T-helper 17 cell (primary cell): ENCODE results near the gene HELQ. TPM values are rescaled to one million over a fixed set of nuclear protein-coding genes. Genes with fewer than 3 reads are reported as not detected.

Experiments
- ATAC-seq: fragments of 150-1000 bp; cut with Tn5 transposase; 2 replicates; pipeline ENCODE4 v1.10.0; 2021; ENCODE audit warnings: mild to moderate bottlenecking, moderate library complexity
- DNase-seq, 3 donors: peaks; one replicate each; pipeline versions ENCODE4 v3.0.0 to v3.0.0-alpha.2; 2020 to 2021
- H3K9me3 ChIP-seq: one replicate; pipeline ENCODE4 v1.7.0; 2013; ENCODE audit warnings: low read length, mild to moderate bottlenecking; ENCODE audit not compliant: control insufficient read depth, poor library complexity, severe bottlenecking
- H3K27ac Mint-ChIP-seq: one replicate; pipeline ENCODE4 v1.8.0; 2022; ENCODE audit warnings: mild to moderate bottlenecking, moderate library complexity, mixed read lengths
- H3K27me3 Mint-ChIP-seq: one replicate; pipeline ENCODE4 v1.8.0; 2022; ENCODE audit warnings: mixed read lengths
- H3K36me3 Mint-ChIP-seq: one replicate; pipeline ENCODE4 v1.8.0; 2022; ENCODE audit warnings: low read depth, mixed read lengths
- H3K4me1 Mint-ChIP-seq: one replicate; pipeline ENCODE4 v1.8.0; 2022; ENCODE audit warnings: mild to moderate bottlenecking, mixed read lengths
- H3K4me3 Mint-ChIP-seq: one replicate; pipeline ENCODE4 v1.8.0; 2022; ENCODE audit warnings: mild to moderate bottlenecking, moderate library complexity, mixed read lengths
- total RNA-seq, 4 donors: library from RNA in 2 of 4; stranded (reverse) in 2 of 4; gene quantifications; one replicate each; pipeline ENCODE4 v1.2.3 and lab custom pipeline; 2022 to 2026

The HELQ gene
- total RNA-seq, 2 donors from 2014 or later, result 28.9 to 38.4 TPM

DNA sequence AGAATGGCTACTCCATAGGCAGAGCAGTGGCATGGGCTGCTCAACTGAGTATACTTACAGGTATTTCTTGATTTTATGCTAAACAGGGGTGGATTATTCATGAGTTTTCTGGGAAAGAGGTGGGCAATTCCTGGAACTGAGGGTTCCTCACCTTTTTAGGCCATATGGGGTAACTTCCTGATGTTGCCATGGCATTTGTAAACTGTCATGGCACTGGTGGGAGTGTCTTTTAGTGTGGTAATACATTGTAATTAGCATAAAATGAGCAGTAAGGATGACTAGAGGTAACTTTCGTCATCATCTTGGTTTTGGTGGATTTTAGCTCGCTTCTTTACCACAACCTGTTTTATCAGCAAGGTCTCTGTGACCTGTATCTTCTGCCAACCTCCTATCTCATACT lies 72.8 kb downstream of the HELQ start:
- H3K4me3 Mint-ChIP-seq, result no peak overlapping the region
- no peak overlapping the region for H3K27ac Mint-ChIP-seq
- H3K4me1 Mint-ChIP-seq, result peaks cover 3% of the 10 kb centered on the region
- H3K9me3 ChIP-seq, result peaks cover 7% of the 10 kb centered on the region
- H3K27me3 Mint-ChIP-seq, result no peaks in the 10 kb centered on the region
- no peaks in the 10 kb centered on the region for H3K36me3 Mint-ChIP-seq
- no peak for ATAC-seq
- no peak for DNase-seq

DNA sequence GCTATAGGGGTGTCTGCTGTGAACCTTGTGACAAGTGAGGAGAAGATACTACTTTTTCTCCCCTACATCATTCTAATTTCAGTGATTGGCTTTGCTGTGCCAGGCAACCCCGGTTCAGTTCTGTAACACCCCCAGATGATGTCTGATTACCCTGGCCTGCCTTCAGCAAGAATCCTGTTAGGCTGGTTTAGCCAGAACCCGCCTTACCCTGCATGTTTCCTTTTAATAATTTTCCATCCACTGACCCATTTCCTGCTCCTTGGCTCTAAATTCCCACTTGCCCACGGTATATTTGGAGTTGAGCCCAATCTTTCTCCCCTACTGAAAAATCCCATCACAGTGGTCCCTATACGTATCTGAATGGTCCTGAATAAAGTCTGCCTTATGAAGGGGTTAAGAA lies 74.5 kb downstream of the HELQ start:
- Mint-ChIP-seq H3K36me3 (peaks cover 2% of the 10 kb centered on the region), H3K27me3 (peaks cover 1% of the 10 kb centered on the region), H3K4me1 (no peaks in the 10 kb centered on the region), H3K27ac (no peak overlapping the region), H3K4me3 (no peak overlapping the region)
- H3K9me3 ChIP-seq, result peaks cover 7% of the 10 kb centered on the region
- ATAC-seq (no peak), DNase-seq (no peak)

DNA sequence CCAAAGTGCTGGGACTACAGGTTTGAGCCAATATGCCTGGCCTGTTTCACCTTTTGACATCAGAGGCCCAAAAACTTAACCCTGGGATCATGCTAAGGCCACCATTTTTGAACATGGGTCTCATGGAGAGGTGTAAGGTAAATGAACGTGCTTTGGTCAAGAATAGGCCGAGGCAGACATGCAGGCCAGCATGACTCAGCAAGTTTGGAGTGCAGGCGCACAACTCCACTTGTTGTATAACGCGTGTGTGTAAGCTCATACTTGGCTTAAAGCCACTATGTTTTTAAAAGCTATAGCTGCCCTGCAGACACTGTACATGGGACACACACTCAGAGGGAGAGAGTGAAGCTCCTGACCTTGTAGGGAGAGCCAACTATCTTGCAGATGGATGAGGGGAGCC lies 77.2 kb downstream of the HELQ start:
- Mint-ChIP-seq H3K36me3 (peaks cover 3% of the 10 kb centered on the region), H3K4me3 (no peak overlapping the region), H3K27me3 (peaks cover 12% of the 10 kb centered on the region), H3K27ac (no peak overlapping the region), H3K4me1 (no peaks in the 10 kb centered on the region)
- H3K9me3 ChIP-seq, result peaks cover 7% of the 10 kb centered on the region
- DNase-seq, result no peak
- ATAC-seq, result no peak

DNA sequence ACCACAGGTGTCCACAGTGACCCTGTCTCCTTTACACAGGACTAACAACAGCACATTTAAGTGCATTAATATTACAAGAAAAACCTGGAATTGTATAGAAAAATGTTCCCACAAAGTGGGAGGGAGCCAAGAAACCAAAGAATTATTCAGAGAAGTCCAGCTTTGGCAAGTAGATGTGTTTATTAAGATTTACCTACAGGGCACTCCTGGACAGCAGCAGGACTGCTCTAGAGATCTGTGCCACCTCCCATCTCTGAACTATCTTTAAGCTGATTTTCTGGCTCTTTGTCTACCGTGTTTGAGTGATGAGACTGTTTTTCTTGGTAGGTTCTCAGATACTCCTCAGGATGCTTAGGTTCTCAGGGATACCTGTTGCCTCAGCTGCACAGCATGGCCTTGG lies 82.7 kb downstream of the HELQ start:
- no peak for DNase-seq
- H3K27ac Mint-ChIP-seq, result no peak overlapping the region
- H3K4me1 Mint-ChIP-seq, result no peaks in the 10 kb centered on the region
- H3K4me3 Mint-ChIP-seq, result no peak overlapping the region
- peaks cover 12% of the 10 kb centered on the region for H3K27me3 Mint-ChIP-seq
- no peaks in the 10 kb centered on the region for H3K9me3 ChIP-seq
- no peak for ATAC-seq
- peaks cover 3% of the 10 kb centered on the region for H3K36me3 Mint-ChIP-seq

DNA sequence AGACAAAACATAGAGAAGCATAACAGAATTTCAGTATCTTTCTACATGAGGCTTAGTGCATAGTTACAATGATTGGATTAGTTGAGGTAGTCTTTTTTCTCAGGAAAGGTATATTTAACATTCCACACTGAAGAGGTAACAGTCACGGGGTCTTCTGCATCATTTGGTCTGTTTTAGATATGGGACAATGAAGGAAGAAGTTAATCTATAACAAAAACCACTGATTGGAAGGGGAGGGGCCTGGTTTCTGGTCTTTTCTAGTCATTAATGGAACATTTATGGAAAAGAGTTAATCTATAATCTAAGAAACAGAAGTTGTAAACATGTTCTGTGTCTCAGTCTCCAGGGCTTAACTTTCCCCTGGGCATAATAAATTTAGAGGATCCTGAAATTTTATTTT lies 83.7 kb downstream of the HELQ start:
- no peak for ATAC-seq
- no peak overlapping the region for H3K4me3 Mint-ChIP-seq
- peaks cover 18% of the 10 kb centered on the region for H3K27me3 Mint-ChIP-seq

DNA sequence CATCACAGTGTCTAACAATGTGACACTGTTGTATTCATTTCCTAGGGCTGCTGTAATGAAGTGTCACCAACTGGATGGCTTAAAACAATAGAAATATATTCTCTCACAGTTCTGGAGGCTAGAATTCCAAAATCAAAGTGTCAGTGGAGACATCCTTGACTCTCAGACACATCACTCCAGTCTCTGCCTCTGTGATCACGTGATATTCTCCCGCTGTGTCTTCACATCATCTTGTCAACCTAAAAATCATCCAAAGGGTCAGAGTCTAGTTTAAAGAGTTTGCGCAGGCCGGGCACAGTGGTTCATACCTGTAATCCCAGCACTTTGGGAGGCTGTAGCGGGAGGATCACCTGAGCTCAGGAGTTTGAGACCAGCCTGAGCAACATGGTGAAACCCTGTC lies 84.4 kb downstream of the HELQ start:
- no peak overlapping the region for H3K4me3 Mint-ChIP-seq
- no peaks in the 10 kb centered on the region for H3K4me1 Mint-ChIP-seq
- DNase-seq, result no peak
- no peaks in the 10 kb centered on the region for H3K9me3 ChIP-seq
- no peak for ATAC-seq
- H3K36me3 Mint-ChIP-seq, result peaks cover 2% of the 10 kb centered on the region
- H3K27me3 Mint-ChIP-seq, result peaks cover 24% of the 10 kb centered on the region
- H3K27ac Mint-ChIP-seq, result no peak overlapping the region

More for the DNA sequence above, 83.7 kb downstream of the HELQ start:
- DNase-seq, result no peak
- H3K9me3 ChIP-seq, result no peaks in the 10 kb centered on the region
- H3K4me1 Mint-ChIP-seq, result no peaks in the 10 kb centered on the region
- peaks cover 3% of the 10 kb centered on the region for H3K36me3 Mint-ChIP-seq
- H3K27ac Mint-ChIP-seq, result no peak overlapping the region

DNA sequence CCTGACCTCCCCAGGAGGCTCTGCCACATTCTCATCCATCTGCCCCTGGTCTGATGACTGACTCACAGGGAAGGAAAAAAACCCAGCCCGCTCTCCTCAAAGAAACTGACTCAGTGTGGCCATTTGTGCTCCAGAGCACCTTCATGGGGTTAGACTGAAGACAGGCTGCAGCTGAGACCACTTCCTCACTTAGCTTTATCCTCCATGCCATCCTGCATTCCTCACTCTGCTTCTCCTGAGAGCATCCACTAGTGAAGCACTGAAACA lies 85.0 kb downstream of the HELQ start:
- H3K9me3 ChIP-seq, result no peaks in the 10 kb centered on the region
- H3K27me3 Mint-ChIP-seq, result peaks cover 19% of the 10 kb centered on the region
- DNase-seq (no peak), ATAC-seq (no peak)
- H3K27ac Mint-ChIP-seq, result no peak overlapping the region
- H3K4me1 Mint-ChIP-seq, result no peaks in the 10 kb centered on the region
- H3K36me3 Mint-ChIP-seq, result no peaks in the 10 kb centered on the region
- H3K4me3 Mint-ChIP-seq, result no peak overlapping the region

DNA sequence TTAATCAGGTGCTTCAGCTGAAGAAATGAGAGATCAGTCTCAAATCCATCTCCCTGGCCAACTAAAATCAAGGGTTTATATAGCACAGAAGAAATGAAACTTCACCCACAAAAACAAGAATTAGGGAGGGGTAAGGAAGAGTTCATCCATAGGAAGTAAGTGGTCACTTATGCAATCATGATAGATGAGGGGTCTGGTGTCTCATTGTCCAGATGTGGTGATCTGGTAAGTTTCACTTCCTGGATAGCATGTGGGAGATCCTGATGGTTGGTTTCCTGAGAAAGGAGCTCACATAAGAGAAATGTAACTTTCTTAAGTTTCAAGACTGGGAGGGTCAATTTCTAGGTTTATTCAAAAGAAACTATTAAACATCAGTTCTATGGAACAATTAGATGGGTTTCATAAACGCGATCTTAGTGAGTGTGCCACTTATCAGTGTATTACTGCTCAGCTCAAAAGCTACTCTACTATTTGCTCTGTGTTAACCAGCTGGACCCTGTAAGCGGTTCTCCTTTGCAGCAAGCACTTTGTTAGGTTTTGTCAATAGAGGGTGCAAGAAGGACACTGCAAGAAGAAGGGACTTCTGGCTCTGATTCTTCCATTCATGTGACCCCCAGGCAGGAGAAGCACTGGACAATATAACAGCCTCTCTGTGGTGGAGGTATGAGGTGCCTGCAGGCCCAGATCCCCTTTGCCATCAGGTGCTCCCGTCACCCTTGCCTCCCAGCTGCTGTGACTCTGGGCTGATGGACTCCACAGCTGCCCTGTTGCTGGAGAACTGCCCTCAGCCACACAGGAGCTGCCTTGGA lies 85.6 kb downstream of the HELQ start:
- no peak for DNase-seq
- Mint-ChIP-seq H3K27me3 (peaks cover 23% of the 10 kb centered on the region), H3K27ac (no peak overlapping the region), H3K4me1 (no peaks in the 10 kb centered on the region), H3K4me3 (no peak overlapping the region), H3K36me3 (no peaks in the 10 kb centered on the region)
- H3K9me3 ChIP-seq, result no peaks in the 10 kb centered on the region
- no peak for ATAC-seq

DNA sequence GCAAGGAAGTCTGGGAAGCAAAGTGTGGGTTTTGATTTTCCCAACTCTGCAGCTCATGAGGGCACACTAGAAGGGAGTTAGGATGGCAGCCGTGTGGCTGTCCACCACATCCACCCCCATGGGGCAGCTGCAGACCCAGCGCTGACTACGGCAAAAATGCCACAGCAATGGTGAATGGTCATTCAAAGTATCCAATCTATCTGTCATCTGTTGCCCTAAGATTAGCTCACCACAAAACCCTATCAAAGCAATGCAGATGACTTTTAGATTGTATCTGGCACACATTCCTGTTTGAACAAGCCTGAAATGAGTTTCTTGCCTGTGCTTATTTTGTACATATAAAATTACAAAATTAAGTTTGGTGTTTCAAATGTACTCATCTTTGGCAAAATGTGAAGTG lies 91.3 kb downstream of the HELQ start:
- Mint-ChIP-seq H3K4me3 (no peak overlapping the region), H3K27me3 (peaks cover 26% of the 10 kb centered on the region), H3K4me1 (no peaks in the 10 kb centered on the region), H3K27ac (no peak overlapping the region), H3K36me3 (peaks cover 2% of the 10 kb centered on the region)
- ATAC-seq (no peak), DNase-seq (no peak)
- no peaks in the 10 kb centered on the region for H3K9me3 ChIP-seq

DNA sequence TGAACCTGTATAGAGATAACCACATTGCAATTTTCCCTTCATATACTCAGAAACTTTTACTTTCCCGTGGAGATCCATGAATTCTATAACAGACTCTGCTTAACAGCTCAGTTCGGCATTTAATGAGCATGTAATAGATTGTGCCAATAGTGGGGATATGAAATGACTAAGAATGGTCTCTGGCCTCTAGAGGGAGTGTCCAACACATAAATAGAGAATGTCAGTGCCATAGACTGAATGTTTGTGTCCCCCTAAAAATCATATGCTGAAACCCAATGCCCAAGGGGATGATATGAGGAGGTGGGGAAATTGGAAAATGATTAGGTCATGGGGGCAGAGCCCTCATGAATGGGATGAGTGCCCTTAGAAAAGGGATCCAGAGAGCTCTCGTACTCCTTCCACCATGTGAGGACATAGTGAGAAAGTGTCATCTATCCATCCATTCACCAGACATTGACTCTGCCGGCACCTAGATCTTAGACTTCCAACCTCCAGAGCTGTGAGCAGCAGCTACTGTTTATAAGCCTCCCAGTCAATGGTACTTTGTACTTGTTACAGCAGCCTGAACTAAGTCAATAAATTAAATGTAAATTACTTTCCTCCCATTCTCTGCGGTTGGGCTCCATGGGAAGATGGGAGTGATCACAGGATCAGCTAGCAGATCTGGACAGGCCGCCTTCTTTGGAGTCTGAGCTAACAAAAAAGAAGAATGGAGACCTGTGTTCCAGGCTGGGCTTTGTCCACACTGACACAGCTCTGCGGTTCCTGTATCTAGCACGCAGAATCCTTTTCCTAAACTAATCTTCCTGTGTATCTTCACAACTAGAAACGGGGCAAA lies 92.9 kb downstream of the HELQ start:
- Mint-ChIP-seq H3K4me1 (no peaks in the 10 kb centered on the region), H3K4me3 (no peak overlapping the region), H3K27ac (no peak overlapping the region), H3K36me3 (peaks cover 2% of the 10 kb centered on the region), H3K27me3 (peaks cover 24% of the 10 kb centered on the region)
- ATAC-seq (no peak), DNase-seq (no peak)
- no peaks in the 10 kb centered on the region for H3K9me3 ChIP-seq

DNA sequence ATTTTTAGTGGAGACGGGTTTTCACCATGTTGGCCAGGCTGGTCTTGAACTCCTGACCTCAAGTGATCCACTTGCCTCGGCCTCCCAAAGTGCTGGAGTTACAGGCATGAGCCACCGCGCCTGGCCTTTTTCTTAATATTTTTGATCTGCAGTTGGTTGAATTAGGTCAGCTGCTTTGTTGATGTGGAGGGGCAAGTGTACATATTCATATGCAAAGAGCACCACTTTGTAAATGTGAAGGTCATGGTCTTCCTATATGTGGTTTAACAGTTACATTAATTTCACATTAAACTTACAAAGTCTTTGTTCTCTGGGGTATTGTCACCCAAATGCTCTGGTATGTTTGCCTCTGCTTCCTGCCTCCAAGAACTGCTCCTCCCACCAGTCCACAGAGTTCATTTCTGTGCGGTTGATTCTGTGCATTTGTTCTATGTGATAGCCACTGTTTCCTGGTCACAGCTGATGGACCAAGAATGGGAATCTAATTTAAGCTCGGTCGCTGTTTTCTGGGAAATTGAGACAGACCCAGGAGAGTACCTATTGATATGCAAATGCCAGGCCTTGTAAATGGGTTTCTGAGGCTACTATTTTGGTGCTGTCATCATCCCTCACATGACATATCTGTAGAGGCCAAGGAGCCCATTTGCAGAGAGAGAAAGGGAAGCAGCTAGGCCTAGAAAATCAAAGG lies 94.1 kb downstream of the HELQ start:
- ATAC-seq (no peak), DNase-seq (no peak)
- H3K27me3 Mint-ChIP-seq, result peaks cover 17% of the 10 kb centered on the region
- no peak overlapping the region for H3K27ac Mint-ChIP-seq
- no peaks in the 10 kb centered on the region for H3K9me3 ChIP-seq
- peaks cover 2% of the 10 kb centered on the region for H3K36me3 Mint-ChIP-seq
- H3K4me1 Mint-ChIP-seq, result no peaks in the 10 kb centered on the region
- no peak overlapping the region for H3K4me3 Mint-ChIP-seq

DNA sequence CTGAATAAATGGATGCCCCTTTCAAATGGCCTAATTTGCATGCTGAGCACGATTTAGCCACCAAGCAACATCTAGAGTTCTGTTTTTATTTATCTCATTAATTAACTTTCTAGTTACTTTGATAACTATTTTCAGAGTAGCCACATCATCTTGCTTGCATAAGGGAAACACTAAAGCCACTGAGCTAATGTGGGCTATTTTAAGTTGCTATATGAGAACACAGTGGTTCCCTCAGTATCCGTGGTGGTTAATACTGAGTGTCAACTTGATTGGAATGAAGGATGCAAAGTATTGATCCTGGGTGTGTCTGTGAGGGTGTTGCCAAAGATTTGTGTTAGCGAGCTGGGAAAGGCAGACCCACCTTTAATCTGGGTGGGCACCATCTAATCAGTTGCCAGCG lies 95.6 kb downstream of the HELQ start:
- no peak for ATAC-seq
- H3K36me3 Mint-ChIP-seq, result peaks cover 2% of the 10 kb centered on the region

DNA sequence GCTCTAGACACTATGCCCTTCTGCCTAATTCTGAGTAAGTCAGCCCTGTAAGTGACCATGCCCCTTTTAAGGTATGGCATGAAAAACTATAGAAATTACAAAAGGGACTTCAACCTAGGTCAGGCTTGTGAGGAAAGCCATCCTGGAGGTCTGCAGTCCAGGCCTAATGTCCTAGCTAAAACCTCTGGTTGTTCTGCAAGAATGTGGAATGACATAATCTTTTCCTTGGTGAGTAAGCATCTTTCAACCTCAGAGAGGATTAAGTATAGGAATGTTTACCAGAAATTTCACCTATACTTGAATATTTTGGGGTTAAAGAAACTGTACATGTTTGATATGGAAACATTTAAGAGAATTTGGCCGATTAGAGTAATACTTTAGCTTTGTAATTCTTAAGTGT lies 97.2 kb downstream of the HELQ start:
- H3K27me3 Mint-ChIP-seq, result peaks cover 7% of the 10 kb centered on the region
- DNase-seq, result no peak
- no peaks in the 10 kb centered on the region for H3K9me3 ChIP-seq
- no peak overlapping the region for H3K27ac Mint-ChIP-seq
- H3K36me3 Mint-ChIP-seq, result peaks cover 2% of the 10 kb centered on the region
- ATAC-seq, result no peak
- H3K4me1 Mint-ChIP-seq, result no peaks in the 10 kb centered on the region
- H3K4me3 Mint-ChIP-seq, result no peak overlapping the region

More for the DNA sequence above, 95.6 kb downstream of the HELQ start:
- no peaks in the 10 kb centered on the region for H3K4me1 Mint-ChIP-seq
- H3K4me3 Mint-ChIP-seq, result no peak overlapping the region
- DNase-seq, result no peak
- peaks cover 8% of the 10 kb centered on the region for H3K27me3 Mint-ChIP-seq
- no peaks in the 10 kb centered on the region for H3K9me3 ChIP-seq
- no peak overlapping the region for H3K27ac Mint-ChIP-seq
